ENCODE measurements around the gene OLFM1. TPM values are rescaled to one million over a fixed set of nuclear protein-coding genes. Genes with fewer than 3 reads are reported as not detected.

The OLFM1 gene
- not detected in 2 replicates for total RNA-seq

DNA sequence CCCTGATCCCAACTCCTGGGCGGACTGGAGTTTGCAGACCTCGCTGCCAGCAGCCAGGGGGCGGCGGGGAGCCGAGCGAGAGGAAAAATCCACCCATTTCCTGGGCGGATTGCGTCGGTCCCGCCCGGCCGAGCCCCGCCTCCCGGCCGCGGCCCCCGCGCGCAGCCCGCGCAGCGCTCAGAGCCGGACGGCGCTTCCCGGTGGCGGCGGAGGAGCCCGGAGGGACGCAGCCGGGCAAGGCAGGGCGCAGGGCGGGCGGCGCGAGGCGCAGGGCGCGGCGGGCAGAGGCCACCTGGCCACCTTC, at the start of gene OLFM1:
Gene OLFM1, plus strand, starts transcription at position 180 of the 304 bp plus-strand sequence. CDS start 322 bp downstream, outside the sequence.
- TF ChIP-seq, protein P1, sequence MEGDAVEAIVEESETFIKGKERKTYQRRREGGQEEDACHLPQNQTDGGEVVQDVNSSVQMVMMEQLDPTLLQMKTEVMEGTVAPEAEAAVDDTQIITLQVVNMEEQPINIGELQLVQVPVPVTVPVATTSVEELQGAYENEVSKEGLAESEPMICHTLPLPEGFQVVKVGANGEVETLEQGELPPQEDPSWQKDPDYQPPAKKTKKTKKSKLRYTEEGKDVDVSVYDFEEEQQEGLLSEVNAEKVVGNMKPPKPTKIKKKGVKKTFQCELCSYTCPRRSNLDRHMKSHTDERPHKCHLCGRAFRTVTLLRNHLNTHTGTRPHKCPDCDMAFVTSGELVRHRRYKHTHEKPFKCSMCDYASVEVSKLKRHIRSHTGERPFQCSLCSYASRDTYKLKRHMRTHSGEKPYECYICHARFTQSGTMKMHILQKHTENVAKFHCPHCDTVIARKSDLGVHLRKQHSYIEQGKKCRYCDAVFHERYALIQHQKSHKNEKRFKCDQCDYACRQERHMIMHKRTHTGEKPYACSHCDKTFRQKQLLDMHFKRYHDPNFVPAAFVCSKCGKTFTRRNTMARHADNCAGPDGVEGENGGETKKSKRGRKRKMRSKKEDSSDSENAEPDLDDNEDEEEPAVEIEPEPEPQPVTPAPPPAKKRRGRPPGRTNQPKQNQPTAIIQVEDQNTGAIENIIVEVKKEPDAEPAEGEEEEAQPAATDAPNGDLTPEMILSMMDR (conservative IDR thresholded peaks at IDR 0.05; ENCODE audit: low read depth, low read length) = peak; percentile 49
- no peak within 1 kb of the TSS for H3K4me3 ChIP-seq (ENCODE audit: low read depth, low read length)
- no peak for DNase-seq (ENCODE audit: low read depth)

DNA sequence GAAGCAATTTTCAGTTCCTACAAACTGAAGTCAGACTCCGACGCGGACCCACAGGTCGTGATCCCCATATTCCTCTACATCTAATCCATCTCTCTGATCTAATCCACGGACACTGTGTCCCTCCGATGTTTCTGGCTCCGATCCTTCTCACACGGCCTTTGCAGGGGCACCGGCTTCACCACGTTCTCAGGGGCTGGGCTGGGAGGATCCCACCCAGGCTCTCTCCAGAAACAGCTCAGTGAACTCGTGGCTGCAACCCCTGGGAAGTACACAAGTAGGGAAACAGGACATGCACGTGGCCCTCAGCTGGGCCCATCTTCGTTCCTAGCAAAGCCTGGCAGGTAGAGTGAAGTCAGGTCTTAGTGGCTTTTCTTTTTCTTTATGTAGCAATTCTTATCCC, 49.1 kb upstream of the OLFM1 start:
- H3K4me3 ChIP-seq (ENCODE audit: low read depth, low read length) = no peak overlapping the region
- TF ChIP-seq, protein P1 (conservative IDR thresholded peaks at IDR 0.05; ENCODE audit: low read depth, low read length) = no peak
- DNase-seq (ENCODE audit: low read depth) = no peak

DNA sequence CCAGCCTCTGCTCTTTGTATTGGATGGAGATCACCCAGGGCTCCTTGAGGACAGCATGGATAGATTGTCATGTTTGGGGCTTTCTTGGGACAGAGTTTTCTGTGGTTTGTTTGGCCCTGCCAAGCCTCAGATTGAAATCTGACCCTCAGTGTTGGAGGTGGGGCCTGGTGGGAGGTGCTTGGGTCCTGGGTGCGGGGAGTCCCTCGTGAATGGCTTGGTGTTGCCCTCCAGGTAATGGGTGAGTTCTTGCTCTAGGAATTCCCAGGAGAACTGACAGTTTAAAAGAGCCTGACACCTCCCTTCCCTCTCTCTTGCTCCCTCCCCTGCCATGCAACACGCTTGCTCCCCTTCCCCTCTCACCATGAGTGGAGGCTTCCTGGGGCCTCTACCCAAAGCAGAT, 48.6 kb upstream of the OLFM1 start:
- H3K4me3 ChIP-seq (ENCODE audit: low read depth, low read length) = no peak overlapping the region
- TF ChIP-seq, protein P1 (conservative IDR thresholded peaks at IDR 0.05; ENCODE audit: low read depth, low read length) = no peak
- no peak for DNase-seq (ENCODE audit: low read depth)

DNA sequence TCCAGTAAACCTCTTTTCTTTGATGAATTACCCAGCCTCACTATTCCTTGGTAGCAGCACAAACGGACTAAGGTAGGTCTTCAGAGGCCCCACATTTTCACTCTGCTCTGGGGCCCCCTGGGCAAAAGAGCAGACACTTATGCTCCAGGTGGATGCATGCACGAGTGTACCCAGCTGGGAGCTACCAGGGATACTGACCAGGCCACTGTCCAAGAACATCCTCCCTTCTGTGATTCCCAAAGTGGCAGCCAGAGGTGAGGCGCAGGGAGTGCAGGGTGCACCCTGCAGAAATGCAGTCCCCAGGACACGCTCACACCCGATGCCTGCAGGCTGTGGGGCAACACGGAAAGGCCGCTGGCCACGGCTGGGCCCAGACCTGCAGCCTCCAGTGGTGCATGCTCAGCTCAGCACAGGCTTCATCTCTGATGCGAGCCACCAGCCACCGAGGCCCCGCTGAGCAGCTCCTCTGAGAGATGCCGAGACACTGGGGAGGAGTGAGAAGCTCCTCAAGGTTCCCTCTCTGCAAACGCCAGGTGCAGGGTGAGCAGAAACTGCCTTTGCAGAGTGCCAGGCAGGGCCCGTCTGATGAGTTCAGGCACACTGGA, 48.1 kb upstream of the OLFM1 start:
- TF ChIP-seq, protein P1 (conservative IDR thresholded peaks at IDR 0.05; ENCODE audit: low read depth, low read length) = no peak

DNA sequence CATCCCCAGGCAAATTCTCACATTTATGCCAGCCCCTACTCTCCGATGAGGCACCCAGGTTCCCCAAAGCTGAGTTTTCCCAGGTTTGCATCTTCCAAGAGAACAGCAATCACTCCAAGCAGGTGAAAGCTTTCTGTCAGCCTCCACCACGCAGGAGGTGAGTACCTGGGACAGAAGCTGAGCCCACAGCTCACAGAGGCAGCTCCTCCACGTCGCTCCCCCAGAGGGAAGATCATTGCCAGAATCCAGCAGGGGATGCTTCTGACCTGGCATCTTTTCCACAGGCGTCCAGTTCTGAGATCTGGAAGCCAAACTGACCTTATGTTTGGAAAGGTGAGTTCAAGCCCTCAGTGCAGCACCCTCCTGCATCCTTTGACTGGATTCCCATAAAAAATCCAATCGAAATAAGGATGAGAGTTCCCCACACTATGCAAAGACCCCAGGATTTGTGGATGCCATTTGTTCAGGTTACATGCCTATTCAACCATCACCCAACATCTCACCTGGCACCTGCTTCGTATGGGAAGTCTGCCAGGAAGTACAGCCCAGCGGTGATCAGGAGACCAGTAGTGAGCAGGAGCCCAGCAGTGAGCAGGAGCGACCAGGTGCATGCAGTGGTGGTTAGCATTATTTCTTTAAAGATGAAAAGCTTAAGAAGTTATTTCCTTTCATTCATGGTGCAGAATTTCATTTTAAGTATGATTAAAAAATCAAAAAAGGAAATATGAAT, 47.4 kb upstream of the OLFM1 start:
- TF ChIP-seq, protein P1 (conservative IDR thresholded peaks at IDR 0.05; ENCODE audit: low read depth, low read length) = no peak
- H3K4me3 ChIP-seq (ENCODE audit: low read depth, low read length) = no peak overlapping the region
- no peak for DNase-seq (ENCODE audit: low read depth)

More for the DNA sequence above, 48.1 kb upstream of the OLFM1 start:
- DNase-seq (ENCODE audit: low read depth) = no peak
- no peak overlapping the region for H3K4me3 ChIP-seq (ENCODE audit: low read depth, low read length)

DNA sequence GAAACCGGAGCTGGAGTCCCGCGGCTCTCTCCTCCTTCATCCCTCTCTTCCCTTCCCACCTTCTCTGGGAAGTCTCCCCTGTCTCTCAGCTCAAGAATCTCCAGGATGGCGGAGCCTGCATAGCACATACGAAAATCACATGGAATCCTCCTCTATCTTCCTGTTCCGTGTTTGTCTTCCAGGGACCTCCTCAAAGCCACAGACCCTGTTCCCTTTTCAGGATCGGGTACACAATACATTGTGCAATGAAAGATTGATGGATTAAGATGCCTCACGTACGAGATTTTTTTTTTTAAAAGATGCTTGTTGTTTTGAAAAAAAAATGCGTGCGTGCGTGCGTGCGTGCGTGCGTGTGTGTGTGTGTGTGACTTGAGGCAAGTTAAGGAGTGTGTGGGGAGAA, 46.6 kb upstream of the OLFM1 start:
- H3K4me3 ChIP-seq (ENCODE audit: low read depth, low read length) = no peak overlapping the region
- TF ChIP-seq, protein P1 (conservative IDR thresholded peaks at IDR 0.05; ENCODE audit: low read depth, low read length) = no peak
- DNase-seq (ENCODE audit: low read depth) = no peak

DNA sequence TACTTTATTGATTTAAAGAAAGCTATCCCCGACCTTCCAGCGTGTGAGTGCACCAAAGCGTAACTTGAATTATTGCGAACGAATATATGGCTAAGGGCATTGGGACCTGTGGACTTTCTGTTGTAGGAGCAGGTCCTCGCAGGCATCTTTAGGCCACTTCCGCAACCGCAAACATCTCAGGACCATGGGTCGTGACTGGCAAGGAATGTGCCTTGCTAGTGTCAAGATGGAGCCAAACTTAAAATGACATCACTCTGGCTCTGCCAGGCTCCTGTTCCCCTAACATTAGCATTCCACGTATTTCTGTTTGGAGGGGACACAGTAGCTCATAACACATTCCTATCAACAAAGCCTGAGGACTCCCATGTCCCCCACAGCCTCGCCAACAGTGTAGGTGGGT, 44.1 kb upstream of the OLFM1 start:
- H3K4me3 ChIP-seq (ENCODE audit: low read depth, low read length) = no peak overlapping the region
- no peak for DNase-seq (ENCODE audit: low read depth)
- TF ChIP-seq, protein P1 (conservative IDR thresholded peaks at IDR 0.05; ENCODE audit: low read depth, low read length) = no peak

Data from epithelial cell of proximal tubule (primary cell).